ENCODE results near the gene VEZT. TPM values are rescaled to one million over a fixed set of nuclear protein-coding genes. Genes with fewer than 3 reads are reported as not detected.

Gene VEZT
- total and polyA plus RNA-seq, 9 of the 15 experiments (the other 6 are each of a cell fraction or from before 2014, with no cell fraction given): 16.1 to 61.5 (median 32.6) TPM

- H2AFZ ChIP-seq (ENCODE audit: low read depth, low read length): peak overlapping the region; percentile 19; the same call in 1 of the 2 replicates
- intact Hi-C loops (cut with micrococcal nuclease): no loop called here
- TF ChIP-seq CTCF (IDR thresholded peaks at IDR 0.05 in 2 of 3, conservative IDR thresholded peaks at IDR 0.05 in 1 of 3; ENCODE audit: insufficient read depth in 2 of 3, low read depth in 1 of 3, low read length in 3 of 3): peak in 2 of 3 experiments; percentile 12 to 27; a peak in 1 of 6 replicates
- 0 out of 4 replicates have a peak, but pooled peaks of 1 of the 2 experiments have one; percentile 15 for TF ChIP-seq RCOR1 (IDR thresholded peaks at IDR 0.05; ENCODE audit: borderline replicate concordance in 1 of 2, low read depth in 2 of 2, low read length in 2 of 2)
- TF ChIP-seq REST (IDR thresholded peaks at IDR 0.05; ENCODE audit: borderline replicate concordance): peak; percentile 17; the same call in 1 of the 2 replicates
- TF ChIP-seq REST (CRISPR knock-in tag; IDR thresholded peaks at IDR 0.05; ENCODE audit: low read depth): no peak
- TF ChIP-seq POLR2G (IDR thresholded peaks at IDR 0.05; ENCODE audit: low read depth, low read length): no peak
- TF ChIP-seq YY1 (IDR thresholded peaks at IDR 0.05; ENCODE audit: borderline replicate concordance in 1 of 3, control insufficient read depth in 1 of 3, extremely low read depth in 1 of 3, insufficient read depth in 3 of 3, insufficient read length in 1 of 3, insufficient replicate concordance in 2 of 3, low read depth in 1 of 3, low read length in 2 of 3): peak in 1 of 3 experiments; percentile 29
- TF ChIP-seq ZBTB2 (IDR thresholded peaks at IDR 0.05): no peak
- TF ChIP-seq RAD21 (CRISPR knock-in tag; conservative IDR thresholded peaks at IDR 0.05 in 1 of 2, IDR thresholded peaks at IDR 0.05 in 1 of 2): peak; percentile 22 to 44; a peak in 3 of 4 replicates
Observed at GRCh38 chr12:95351748-95352147, 134.1 kb downstream of the VEZT start.

More at GRCh38 chr12:95351748-95352147, 134.1 kb downstream of the VEZT start:
- DNase-seq (ENCODE audit: extremely low read depth in 1 of 4, low spot score in 3 of 4): peak in 1 of 4 experiments; percentile 29
- Histone ChIP-seq H3K9me3 (replicated peaks; ENCODE audit: control insufficient read depth, insufficient read depth, low read depth, low read length) (no peaks in the 10 kb centered on the region), H4K20me1 (replicated peaks; ENCODE audit: control insufficient read depth, insufficient read depth, low read length) (no peaks in the 10 kb centered on the region), H3K36me3 (ENCODE audit: control insufficient read depth, insufficient read depth, low read length) (no peaks in the 10 kb centered on the region), H3K4me3 (no peak overlapping the region), H3K27me3 (ENCODE audit: control insufficient read depth in 2 of 2, insufficient read depth in 2 of 2, low read length in 2 of 2) (peaks cover 26 to 37% of the 10 kb centered on the region in 2 experiments), H3K9me1 (ENCODE audit: control insufficient read depth, insufficient read depth, low read length) (no peaks in the 10 kb centered on the region), H3K79me2 (ENCODE audit: control insufficient read depth, insufficient read depth, low read length) (no peaks in the 10 kb centered on the region), H3K27ac (ENCODE audit: extremely low read depth, low read depth, low read length) (no peak overlapping the region), H3K9ac (ENCODE audit: insufficient read depth in 1 of 2, low read depth in 2 of 2, low read length in 2 of 2) (no peak overlapping the region), H3K4me1 (replicated peaks in 1 of 2; ENCODE audit: control insufficient read depth in 2 of 2, insufficient read depth in 2 of 2, low read length in 2 of 2) (no peaks in the 10 kb centered on the region; a peak in 1 of 5 replicates), H3K4me2 (ENCODE audit: insufficient read depth, low read length) (no peak overlapping the region)
- FAIRE-seq: no peak
- POLR2A ChIA-PET: interaction anchor here (0.6 kb wide), 3 partner anchors 29 to 164 kb away, joined by 3 to 4 read pairs (median 3); no protein-coding TSS in a partner anchor
- in situ Hi-C loops (cut with MboI): no loop called here
- CTCF ChIA-PET (ENCODE audit: low intra/inter-chr PET ratio): no interaction called here
- BruUV-seq (replicated peaks): no TSS peak
- peak; percentile 88 for ATAC-seq
- 21% methylated on average over 5 of the region's 6 CpGs for WGBS (ENCODE audit: insufficient coverage, low coverage, missing lambda C conversion rate)

Measured in K562 (cell line).